DOHH2 (cell line): ENCODE results near the gene VPS13A.

ENCODE experiments used
- H3F3A ChIP-seq: fragments of 200-600 bp; sonication (generic), shearing (Covaris generic); 2 replicates; pipeline ENCODE4 v1.6.0; 2016; ENCODE audit warnings: antibody characterized with exemption, mild to moderate bottlenecking; ENCODE audit not compliant: control insufficient read depth, insufficient read depth
- H3K27ac ChIP-seq: fragments of 200-600 bp; sonication (generic); 2 replicates; pipeline ENCODE4 v1.5.1; 2014; ENCODE audit warnings: low read depth, mild to moderate bottlenecking, low read length, moderate library complexity
- H3K27me3 ChIP-seq: fragments of 200-600 bp; sonication (generic); 2 replicates; pipeline ENCODE4 v1.6.1; 2014; ENCODE audit warnings: mild to moderate bottlenecking, low read length, mixed read lengths; ENCODE audit not compliant: control insufficient read depth
- H3K36me3 ChIP-seq: fragments of 200-600 bp; sonication (generic); 2 replicates; pipeline ENCODE4 v1.6.1; 2014; ENCODE audit warnings: mild to moderate bottlenecking, low read length, moderate library complexity, mixed read lengths; ENCODE audit not compliant: control insufficient read depth
- H3K4me1 ChIP-seq: fragments of 200-600 bp; sonication (generic); 2 replicates; pipeline ENCODE4 v1.6.1; 2014; ENCODE audit warnings: mild to moderate bottlenecking, low read length, mixed read lengths; ENCODE audit not compliant: control insufficient read depth
- H3K4me2 ChIP-seq: fragments of 200-600 bp; sonication (generic); 2 replicates; pipeline ENCODE4 v1.6.0; 2014; ENCODE audit warnings: mild to moderate bottlenecking, low read length, moderate library complexity
- H3K4me3 ChIP-seq: fragments of 200-600 bp; sonication (generic); 2 replicates; pipeline ENCODE4 v1.5.1; 2014; ENCODE audit warnings: mild to moderate bottlenecking, low read length, mixed read lengths
- H3K79me2 ChIP-seq: fragments of 200-600 bp; sonication (generic); 2 replicates; pipeline ENCODE4 v1.6.1; 2014; ENCODE audit warnings: mild to moderate bottlenecking, low read length, mixed read lengths; ENCODE audit not compliant: control insufficient read depth
- H3K9me2 ChIP-seq: fragments of 200-600 bp; sonication (generic); replicated peaks from 2 replicates; pipeline ENCODE4 v1.6.1; 2014; ENCODE audit warnings: mild to moderate bottlenecking, low read length, mixed read lengths; ENCODE audit not compliant: control insufficient read depth
- H3K9me3 ChIP-seq: fragments of 200-600 bp; sonication (generic); 2 replicates; pipeline ENCODE4 v1.6.1; 2014; ENCODE audit warnings: antibody characterized with exemption, low read length, mixed read lengths; ENCODE audit not compliant: control insufficient read depth, insufficient read depth
- H4K20me1 ChIP-seq: fragments of 200-600 bp; sonication (generic); 2 replicates; pipeline ENCODE4 v1.6.0; 2014; ENCODE audit warnings: low read depth, mild to moderate bottlenecking, antibody characterized with exemption, low read length, moderate library complexity; ENCODE audit not compliant: control insufficient read depth, insufficient read depth
- EZH2phosphoT487 ChIP-seq: fragments of 200-600 bp; sonication (generic); IDR thresholded peaks from 2 replicates; pipeline ENCODE4 v1.6.1; 2017; ENCODE audit warnings: borderline replicate concordance, mild to moderate bottlenecking, antibody characterized with exemption, low read length, moderate library complexity, mixed read lengths
- TF ChIP-seq, protein P1 (sequence below): fragments of 200-600 bp; sonication (generic); IDR thresholded peaks from one replicate; pipeline ENCODE4 v1.5.1; 2014; ENCODE audit warnings: antibody characterized with exemption, mild to moderate bottlenecking, low read depth, low read length; ENCODE audit not compliant: poor library complexity, severe bottlenecking

Gene VPS13A

DNA sequence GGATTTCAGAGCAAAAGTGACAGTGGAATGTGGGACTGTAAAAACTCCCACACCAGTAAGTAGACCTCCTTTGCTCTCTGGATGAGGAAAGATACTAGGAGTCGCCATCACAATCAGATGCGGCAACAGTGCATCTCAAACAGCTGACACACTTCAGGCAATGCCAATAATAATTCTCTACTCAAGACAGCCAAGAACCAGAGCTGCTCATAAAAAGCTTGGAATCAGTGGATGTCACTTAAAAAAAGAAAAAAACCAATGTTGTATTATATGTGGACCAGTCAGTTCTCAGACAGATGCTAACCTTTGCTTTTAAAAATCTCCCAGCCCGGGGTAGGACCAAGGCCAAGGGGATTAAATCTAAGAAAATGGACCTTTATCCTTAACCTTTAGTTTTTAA is 285.8 kb downstream of the VPS13A start:
- no peak overlapping the region for H3K4me2 ChIP-seq
- no peak overlapping the region for H3K4me3 ChIP-seq
- no peaks in the 10 kb centered on the region for H3K9me3 ChIP-seq
- no peaks in the 10 kb centered on the region for H3K9me2 ChIP-seq
- no peaks in the 10 kb centered on the region for H3K79me2 ChIP-seq
- no peak overlapping the region for H3K27ac ChIP-seq
- TF ChIP-seq EZH2phosphoT487: no peak
- TF ChIP-seq, protein P1, sequence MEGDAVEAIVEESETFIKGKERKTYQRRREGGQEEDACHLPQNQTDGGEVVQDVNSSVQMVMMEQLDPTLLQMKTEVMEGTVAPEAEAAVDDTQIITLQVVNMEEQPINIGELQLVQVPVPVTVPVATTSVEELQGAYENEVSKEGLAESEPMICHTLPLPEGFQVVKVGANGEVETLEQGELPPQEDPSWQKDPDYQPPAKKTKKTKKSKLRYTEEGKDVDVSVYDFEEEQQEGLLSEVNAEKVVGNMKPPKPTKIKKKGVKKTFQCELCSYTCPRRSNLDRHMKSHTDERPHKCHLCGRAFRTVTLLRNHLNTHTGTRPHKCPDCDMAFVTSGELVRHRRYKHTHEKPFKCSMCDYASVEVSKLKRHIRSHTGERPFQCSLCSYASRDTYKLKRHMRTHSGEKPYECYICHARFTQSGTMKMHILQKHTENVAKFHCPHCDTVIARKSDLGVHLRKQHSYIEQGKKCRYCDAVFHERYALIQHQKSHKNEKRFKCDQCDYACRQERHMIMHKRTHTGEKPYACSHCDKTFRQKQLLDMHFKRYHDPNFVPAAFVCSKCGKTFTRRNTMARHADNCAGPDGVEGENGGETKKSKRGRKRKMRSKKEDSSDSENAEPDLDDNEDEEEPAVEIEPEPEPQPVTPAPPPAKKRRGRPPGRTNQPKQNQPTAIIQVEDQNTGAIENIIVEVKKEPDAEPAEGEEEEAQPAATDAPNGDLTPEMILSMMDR: no peak
- no peaks in the 10 kb centered on the region for H4K20me1 ChIP-seq
- H3F3A ChIP-seq: no peaks in the 10 kb centered on the region
- no peaks in the 10 kb centered on the region for H3K4me1 ChIP-seq
- H3K36me3 ChIP-seq: no peaks in the 10 kb centered on the region
- H3K27me3 ChIP-seq: no peaks in the 10 kb centered on the region

DNA sequence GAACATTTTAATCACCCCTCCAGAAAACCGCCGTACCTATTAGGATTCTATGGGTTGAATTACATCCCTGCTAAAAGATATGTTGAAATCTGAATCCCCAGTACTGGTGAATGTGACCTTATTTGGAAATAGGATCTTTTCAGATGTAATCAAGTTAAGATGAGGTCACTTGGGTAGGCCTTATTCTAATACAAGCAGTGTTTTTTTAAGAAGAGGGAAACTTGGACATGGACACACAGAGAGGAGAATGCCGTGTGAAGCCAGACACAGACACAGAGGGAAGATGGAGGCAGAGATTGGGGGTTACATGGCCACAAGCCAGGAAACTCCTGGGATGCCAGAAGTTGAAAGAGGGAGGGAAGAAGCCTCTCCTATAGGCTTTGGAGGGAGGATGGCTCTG is 287.3 kb downstream of the VPS13A start:
- Histone ChIP-seq H3F3A (no peaks in the 10 kb centered on the region), H3K9me2 (no peaks in the 10 kb centered on the region), H3K36me3 (no peaks in the 10 kb centered on the region), H3K9me3 (no peaks in the 10 kb centered on the region), H3K4me1 (no peaks in the 10 kb centered on the region), H3K79me2 (no peaks in the 10 kb centered on the region), H3K27ac (no peak overlapping the region), H3K27me3 (no peaks in the 10 kb centered on the region), H4K20me1 (no peaks in the 10 kb centered on the region), H3K4me2 (no peak overlapping the region), H3K4me3 (no peak overlapping the region)
- no peak for TF ChIP-seq EZH2phosphoT487
- TF ChIP-seq, protein P1: no peak

DNA sequence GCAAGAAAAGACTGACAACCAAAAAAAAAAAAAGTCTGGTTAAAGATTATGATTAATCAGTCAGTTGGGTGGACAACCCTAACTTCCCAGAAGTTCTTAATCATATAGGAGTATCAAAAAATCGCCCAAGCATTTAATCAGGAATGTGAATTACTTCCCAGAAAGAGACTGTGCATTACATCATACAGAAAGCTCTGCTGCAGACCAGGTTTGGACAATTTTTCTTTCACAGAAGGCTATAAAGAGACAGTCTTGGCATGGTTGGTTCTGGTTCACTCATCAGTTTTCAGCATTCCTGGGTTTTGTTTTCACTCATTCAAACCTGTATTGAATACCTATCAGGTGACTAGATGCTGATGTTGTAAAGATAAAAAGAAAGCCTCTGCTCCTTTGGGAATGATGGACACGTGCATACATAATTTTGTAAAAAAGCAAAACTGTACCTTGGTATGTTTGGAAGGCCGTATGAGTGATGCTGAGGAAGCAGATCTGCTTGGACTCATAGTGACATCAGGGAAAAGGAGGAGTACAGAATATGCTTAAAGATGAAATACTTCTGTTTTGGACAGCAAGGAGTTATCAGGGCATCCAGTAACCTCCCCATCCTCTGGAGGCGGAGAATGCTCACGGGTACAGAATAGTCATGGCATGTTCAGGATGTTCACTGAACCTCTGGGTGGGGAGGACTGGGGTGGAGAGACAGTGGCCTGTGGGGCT is 292.3 kb downstream of the VPS13A start:
- no peak overlapping the region for H3K4me2 ChIP-seq
- H3K79me2 ChIP-seq: no peaks in the 10 kb centered on the region
- H3F3A ChIP-seq: no peaks in the 10 kb centered on the region

More for the DNA sequence above, 292.3 kb downstream of the VPS13A start:
- Histone ChIP-seq H3K9me2 (no peaks in the 10 kb centered on the region), H3K27ac (no peak overlapping the region), H3K4me1 (no peaks in the 10 kb centered on the region), H3K9me3 (no peaks in the 10 kb centered on the region), H3K27me3 (no peaks in the 10 kb centered on the region), H3K4me3 (no peak overlapping the region), H3K36me3 (no peaks in the 10 kb centered on the region), H4K20me1 (no peaks in the 10 kb centered on the region)
- no peak for TF ChIP-seq EZH2phosphoT487
- TF ChIP-seq, protein P1: no peak
